HG03280 (cell line): ENCODE results near the gene TRIM15.
"Not testable (repeated sequence)": the region's sequence is repeated elsewhere in the genome, so short reads cannot be mapped to it uniquely, and the experiment has no call there.

Experiments
- ATAC-seq: cut with Tn5 transposase; IDR thresholded peaks from one replicate; pipeline ENCODE4 v1.9.1; 2021; ENCODE audit warnings: mild to moderate bottlenecking, moderate library complexity; ENCODE audit not compliant: unreplicated experiment

Gene TRIM15

DNA sequence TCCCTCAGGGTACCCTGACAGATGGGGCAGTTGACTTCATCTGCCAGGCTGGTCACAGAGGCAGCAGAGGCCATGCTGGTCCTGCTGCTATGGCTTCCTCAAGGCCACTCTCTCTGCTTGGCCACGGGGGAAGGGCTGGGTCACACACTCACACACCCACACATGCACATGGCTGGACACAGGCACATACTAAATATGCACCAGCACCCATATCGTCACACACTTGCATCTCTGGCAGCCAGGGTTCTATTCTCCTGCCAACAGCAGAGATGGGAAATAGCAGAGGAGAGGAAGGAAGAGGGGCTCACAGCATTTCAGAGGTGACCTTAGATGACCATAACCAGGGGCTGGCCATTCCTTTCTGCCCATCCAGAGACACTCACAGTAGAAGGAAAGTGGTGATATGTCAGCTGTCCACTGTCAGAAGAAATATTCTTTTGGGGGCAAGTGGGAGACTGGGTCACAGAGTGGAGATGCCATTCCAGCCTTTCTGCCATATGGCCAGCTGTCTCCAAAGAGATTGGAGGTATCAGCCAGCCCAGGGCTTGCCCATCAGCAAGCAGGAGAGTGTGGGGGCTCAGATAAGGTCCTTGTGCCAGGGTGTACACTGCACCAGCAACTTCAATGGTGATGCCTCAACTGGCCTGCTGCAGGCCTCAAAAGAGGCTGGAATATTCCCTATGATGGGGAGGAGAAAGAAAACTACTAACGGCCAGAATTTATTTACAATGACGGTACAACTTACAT is 2.4 kb upstream of the TRIM15 start, which contains the start of gene TRIM10:
TRIM10 (minus strand) TSS at position 427 of the 747 bp plus-strand sequence; CDS start at position 74, 353 bp downstream.
- ATAC-seq: no peak

DNA sequence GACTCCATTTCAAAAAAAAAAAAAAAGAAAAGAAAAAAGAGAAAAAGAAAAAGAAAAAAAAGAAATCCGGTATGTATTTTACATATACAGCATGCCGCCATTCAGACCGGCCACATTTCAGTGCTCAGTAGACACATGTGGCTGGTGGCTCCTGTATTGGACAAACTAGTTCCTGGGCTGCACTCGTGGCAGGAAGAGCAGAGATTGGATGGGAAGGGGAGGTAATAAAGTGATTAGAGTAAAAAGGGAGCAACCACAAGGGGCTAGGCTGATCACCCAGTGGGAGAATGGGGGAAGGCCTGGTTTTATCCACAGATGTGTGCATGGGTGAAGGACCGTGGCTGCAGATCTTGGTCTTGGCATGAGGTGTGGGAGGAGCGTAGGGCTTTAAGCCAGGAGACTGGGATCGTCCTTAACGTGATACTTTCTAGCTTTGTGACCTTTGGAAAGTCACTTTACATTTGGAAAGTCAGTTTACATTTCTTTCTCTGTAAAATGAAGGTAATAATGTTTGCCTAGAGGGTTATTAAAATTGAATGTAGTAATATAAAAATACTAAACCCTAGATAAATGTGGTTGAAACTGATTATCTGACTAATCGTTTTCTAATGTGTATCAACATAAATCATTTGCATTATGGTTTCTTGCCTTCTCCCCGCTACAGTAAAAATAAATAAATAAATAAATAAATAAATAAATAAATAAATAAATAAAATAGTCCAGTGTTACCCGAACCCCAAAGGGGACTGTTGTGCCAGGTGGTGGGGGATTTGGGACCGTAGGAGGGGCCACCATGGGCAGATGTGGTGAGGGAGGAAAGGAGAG is 869 bp upstream of the TRIM15 start:
- ATAC-seq: no peak

DNA sequence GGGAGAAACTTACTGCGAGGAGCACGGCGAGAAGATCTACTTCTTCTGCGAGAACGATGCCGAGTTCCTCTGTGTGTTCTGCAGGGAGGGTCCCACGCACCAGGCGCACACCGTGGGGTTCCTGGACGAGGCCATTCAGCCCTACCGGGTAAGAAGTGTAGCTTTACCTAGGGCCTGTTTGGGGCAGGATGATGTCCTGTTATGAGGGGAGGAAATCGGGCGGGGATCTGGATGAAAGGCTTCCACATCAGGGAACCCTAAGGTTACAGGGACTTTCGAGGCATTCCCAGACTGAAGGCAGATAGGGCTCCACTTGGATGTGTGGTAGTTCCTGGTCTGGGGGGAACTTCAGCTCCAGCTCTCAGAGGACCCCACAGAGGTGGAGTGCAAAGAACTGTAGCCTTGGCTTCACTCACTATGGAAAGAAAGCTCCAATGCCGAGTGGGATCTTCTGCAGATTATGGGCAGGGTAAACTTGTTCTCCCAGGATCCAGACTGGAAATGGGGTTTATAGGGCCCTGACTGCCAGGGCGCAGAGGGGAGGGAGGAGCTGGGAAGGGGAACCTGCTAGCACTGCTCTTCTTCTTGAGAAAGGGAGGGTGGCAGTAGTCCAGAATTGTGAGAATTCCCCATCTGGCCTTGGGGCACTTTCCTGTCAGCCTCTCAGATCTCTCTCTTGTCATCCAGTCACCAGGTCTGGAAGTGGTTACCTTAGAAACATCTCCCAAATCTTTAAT is 740 bp downstream of the TRIM15 start:
- no peak for ATAC-seq

DNA sequence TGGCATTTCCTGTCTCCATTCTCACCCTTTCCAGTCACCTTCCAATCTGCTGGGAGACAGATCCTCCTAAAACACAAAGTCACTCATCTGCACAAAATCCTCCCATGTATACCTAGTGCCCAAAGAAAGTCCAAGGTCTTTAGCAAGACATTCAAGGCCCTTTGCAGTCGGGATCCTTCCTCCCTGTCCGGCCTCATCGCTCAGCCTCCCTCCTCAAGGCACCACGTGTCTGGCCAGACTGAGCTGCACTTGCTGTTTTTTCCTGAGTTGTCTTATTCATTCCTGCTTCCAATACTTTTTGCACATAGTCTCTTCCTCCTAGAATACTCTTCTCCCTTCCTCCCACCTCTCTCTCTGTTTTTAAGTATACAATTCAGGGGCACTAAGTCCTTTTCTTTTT is 1.4 kb downstream of the TRIM15 start:
- ATAC-seq: no peak

DNA sequence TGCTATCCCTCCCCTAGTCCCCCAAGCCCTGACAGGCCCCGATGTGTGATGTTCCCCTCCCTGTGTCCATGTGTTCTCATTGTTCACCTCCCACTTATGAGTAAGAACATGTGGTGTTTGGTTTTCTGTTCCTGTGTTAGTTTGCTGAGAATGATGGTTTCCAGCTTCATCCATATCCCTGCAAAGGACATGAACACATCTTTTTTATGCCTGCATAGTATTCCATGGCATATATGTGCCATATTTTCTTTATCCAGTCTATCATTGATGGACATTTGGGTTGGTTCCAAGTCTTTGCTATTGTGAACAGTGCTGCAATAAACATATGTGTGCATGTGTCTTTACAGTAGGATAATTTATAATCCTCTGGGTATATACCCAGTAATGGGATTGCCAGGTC is 1.9 kb downstream of the TRIM15 start:
- ATAC-seq: not testable (repeated sequence)

DNA sequence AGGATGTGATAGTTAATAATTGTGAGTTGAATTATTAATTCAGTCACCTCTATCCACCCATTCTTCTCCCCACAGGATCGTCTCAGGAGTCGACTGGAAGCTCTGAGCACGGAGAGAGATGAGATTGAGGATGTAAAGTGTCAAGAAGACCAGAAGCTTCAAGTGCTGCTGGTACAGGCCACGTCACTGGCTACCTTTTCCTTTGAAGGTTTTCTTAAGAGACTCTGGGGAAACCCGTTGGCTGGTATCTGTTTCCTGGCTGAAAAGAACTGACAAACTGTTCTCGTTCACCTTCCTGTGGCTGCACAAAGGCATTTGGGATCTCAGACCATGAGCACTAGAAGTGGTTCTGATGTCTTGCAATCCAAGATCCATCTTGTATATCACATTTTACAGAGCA is 3.8 kb downstream of the TRIM15 start:
- ATAC-seq: no peak

DNA sequence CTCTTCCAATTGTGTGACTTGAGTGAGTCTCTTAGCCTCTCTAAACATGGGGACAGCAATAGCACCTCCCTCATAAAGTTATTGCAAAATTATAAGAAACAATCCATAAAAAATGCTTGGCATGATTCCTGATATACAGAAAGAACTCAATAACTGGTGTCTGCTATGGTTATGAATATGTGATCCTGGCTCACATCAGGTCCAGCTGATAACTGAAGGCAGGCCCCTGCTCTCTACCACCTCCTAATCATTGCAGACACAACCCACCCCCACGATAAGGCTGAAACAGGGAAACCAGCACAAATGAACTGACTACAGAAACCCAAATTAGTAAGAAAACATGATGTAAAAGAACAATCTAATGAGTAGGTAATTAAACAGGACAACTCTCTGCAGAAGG is 5.4 kb downstream of the TRIM15 start:
- ATAC-seq: no peak

DNA sequence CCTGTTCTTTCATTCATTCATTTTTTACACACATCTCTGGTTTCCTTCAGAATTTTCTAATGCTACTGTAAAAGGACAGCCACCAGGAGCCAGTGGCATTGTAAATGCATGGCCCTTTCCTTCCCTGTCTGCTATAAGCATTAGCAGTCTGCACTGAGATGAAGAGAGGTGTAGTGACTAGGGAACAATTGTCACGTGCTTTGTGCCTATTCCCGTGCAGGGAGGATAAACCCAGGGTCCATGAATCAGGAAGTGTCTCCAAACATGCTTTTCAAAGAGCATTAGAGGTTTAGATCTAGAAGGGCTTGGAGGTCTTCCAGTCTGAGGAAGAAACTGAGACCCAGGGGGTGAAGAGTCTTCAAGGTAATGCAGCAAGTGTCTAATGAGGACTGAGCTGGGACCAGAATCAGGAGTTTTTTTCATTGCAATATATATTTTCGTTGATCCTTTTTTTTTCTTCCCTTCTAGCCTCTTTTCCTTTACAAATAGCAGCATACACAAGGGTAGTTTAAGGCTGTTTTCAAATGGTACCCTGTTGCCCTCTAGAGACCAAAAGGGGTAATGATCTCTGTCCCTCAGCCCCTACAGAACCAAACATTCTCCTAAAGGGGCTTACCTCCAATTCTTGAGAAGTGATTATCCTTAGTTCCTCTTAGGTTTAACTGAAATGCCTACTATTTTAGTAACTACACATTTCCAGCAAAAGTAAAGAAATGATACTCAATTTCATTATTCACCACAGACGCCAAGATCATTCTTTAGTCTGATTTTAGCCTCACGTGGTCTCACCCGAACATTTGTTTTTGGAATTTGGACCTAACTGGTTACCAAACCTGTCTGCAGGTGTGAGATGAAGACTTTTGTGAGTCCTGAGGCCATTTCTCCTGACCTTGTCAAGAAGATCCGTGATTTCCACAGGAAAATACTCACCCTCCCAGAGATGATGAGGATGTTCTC is 6.6 kb downstream of the TRIM15 start:
- ATAC-seq: no peak

DNA sequence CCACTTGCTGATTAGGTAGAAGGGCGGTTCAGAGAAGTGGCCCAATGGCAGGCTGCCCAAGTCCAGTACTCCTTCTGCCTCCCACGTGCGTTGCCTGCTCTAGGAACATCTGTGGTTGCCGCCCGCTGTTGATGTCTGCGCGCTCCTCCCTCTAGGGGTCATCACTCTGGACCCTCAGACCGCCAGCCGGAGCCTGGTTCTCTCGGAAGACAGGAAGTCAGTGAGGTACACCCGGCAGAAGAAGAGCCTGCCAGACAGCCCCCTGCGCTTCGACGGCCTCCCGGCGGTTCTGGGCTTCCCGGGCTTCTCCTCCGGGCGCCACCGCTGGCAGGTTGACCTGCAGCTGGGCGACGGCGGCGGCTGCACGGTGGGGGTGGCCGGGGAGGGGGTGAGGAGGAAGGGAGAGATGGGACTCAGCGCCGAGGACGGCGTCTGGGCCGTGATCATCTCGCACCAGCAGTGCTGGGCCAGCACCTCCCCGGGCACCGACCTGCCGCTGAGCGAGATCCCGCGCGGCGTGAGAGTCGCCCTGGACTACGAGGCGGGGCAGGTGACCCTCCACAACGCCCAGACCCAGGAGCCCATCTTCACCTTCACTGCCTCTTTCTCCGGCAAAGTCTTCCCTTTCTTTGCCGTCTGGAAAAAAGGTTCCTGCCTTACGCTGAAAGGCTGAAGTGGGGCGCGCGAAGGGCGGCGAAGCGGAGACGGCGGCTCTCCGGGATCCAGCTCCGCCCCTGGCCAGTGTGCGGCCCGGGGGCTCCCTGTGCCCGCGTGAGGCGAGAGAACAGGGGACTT is 8.5 kb downstream of the TRIM15 start:
- no peak for ATAC-seq

DNA sequence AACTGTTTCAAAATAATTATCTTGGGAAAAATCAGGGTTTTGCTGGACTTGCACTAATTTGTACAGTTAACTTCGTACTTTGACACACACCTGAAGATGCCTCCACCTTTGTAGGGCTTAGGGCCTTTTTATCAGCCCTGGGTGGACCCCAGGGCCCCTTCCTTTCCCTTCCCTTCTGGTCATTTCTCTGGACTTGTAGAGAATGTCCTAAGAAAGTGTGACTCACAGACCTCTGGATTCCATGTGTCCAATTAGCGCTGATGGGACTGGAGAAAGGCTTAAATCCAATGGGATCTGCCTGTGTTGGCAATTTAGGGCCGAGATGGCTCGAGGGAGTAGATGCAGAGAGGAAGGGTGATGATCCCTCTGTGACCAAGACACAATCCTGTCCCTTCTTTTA is 9.3 kb downstream of the TRIM15 start:
- ATAC-seq: no peak

DNA sequence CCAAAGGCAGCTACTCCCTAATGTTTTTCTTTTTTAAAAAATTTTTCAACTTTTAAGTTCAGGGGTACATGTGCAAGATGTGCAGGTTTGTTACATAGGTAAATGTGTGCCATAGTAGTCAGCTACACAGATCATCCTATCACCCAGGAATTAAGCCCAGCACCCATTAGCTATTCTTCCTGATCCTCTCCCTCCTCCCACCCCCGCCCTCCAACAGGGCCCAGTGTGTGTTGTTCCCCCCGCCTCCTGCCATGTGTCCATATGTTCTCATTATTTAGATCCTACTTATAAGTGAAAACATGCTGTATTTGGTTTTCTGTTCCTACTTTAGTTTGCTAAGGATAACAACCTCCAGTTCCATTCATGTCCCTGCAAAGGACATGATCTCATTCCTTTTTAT is 12.4 kb downstream of the TRIM15 start:
- ATAC-seq: no peak

DNA sequence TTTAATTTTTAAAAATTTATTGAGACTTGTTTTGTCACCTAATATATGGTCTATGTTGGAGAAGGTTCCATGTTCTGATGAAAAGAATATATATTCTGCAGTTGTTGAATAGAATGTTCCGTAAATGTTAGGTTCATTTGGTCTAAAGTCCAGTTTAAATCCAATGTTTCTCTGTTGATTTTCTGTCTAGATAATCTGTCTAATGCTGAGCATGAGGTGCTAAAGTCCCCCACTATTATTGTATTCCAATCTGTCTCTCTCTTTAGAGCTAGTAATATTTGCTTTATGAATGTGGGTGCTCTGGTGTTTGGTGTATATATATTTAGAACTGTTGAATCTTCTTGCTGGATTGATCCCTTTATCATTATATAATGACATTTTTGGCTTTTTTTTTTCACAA is 15.5 kb downstream of the TRIM15 start:
- ATAC-seq: no peak

DNA sequence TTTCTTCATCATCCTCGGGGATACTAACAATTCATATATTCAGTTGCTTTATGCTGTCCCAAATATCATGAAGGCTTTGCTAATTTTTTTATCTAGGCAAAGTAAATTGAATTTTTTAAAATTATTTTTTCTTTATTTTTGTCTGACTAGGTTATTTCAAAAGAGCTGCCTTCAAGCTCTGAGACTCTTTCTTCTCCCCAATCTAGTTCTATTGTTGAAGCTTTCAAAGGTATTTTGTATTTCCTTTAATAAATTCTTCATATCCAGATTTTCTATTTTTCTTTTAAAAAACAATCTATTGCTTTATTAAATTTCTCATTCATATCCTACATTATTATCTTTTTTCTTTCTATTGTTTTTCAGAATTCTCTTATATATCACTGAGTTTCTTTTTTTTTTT is 16.8 kb downstream of the TRIM15 start:
- ATAC-seq: no peak

DNA sequence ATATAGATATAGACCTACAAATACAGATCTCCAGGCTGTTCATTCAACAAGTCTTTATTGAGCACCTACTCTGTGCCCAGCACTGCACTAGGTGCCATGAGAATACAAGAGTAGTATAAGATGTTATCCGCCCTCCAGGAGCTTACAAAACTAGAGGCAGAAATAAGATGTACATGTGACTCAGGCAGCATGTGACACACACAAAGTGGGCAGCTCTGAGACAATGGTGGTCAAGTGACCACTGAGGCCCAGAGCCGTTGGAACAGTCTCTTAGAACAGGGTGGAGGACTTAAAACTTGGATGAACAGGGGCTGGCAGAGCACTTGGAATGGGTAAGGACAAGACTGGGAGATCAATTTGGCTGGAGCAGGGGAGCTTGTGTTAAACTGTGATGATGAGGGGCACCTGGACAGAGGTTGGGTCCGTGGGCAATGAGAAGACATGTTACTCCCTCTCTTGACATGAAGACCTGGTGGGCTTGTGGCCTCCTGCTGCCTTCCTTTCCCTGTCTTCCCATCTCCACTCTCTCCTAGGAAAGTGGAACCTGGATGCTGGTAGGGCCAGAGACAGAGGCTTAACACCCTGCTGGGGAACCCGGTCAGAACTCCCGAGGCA is 21.2 kb downstream of the TRIM15 start:
- ATAC-seq: no peak

DNA sequence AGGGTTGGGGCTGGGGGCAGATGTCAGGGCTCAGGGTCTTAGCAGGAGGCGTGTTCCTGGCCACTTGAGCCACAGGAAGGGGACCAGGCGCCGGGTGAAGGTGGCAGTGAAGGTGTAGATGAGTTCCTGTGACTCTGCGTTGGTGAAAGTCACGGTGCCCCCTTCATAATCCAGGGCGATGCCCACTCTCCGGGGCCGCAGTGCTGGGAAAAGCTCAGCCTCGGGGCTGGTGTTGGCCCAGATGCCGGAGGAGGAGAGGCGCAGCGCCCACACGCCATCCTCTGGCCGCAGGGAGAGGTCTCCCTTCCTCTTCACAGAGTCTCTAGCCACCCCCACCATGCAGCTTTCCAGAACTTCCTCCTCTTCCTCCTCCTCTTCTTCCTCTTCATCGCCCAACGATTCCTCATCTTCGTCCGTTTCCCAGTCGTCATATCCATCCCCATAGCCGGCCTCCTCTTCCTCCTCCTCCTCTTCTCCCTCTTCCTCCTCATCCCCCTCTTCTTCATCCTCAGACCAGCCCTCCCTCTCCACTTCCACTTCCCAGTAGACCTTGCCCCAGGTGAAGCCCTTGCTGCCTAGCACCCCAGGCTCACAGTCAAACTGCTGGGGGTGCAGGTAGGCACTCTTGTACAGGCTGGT is 22.6 kb downstream of the TRIM15 start:
- ATAC-seq: no peak

DNA sequence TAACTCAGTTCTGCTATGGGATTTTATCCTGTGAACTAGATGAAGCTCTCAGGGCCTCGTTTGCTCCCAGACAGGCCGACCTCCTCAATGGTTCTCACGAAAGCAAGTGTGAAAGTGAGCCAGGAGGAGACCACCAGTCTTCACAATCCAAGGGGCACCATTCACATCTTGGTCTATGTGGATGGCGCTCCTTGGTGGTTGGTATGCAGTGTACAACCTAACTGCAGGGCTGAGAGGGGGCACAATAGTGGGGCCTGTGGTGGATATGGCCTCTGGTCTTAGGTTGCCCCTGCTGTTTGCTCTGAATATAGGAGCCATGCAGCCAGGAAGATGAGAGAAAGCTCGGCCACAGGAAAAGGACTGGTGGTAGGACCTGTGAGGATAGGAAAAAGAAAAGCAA is 25.2 kb downstream of the TRIM15 start:
- ATAC-seq: no peak

DNA sequence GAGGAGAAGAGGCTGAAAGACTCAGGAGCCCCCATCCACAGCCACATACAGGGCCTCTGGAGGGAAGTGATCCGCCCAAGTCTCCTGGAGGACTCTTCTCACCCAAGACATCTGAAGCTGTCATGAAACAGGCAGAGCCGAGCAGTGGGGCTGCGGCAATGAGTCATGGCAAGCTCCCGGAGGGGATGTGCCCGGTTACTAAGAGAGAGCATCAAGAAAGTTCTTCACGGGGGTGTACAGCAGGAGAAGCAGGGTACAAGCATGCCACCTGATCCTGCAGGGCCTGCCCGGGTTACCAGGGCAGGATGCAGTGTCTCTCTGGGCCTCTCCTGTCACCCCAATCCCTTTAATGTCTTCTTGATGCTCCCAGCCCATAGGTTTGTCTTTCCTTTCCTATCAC is 28.7 kb downstream of the TRIM15 start:
- no peak for ATAC-seq

DNA sequence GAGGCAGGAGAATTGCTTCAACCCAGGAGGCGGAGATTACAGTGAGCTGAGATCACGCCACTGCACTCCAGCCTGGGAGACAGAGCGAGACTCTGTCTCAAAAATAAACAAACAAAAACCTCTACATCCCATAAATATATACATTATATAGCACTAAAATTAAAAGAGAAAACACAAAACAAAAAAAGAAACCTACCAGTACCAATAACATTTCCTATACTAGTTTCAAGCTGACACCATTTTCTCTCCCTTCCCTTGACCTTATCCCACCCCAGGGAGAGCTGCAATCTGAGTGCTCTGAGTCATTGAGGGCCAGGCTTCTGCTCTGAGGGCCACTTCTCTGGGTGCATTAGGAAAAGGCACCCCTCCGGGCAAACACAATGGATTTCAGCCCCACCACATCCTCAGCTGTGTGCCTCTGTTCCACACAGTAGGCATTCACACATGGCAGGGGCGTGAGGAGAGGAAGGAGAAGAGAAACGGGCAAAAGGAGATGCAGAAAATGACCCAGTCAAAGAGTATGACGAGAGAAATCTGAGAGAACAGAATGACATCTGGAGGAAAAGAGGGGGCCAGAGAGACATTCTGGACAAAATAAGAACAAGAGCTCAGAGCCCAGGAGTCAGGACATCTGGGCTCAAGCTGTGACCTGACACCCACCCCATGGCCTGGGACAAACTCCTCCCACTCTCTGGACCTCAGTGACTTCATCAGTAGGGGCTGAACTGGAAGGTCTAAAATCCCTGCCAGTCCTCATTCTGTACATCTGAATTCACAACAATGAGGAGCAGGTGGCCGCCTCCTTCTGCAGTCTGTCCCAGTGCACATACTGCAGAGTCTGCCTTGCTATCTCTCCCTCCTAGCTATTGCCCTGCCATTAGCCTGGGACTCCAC is 31.7 kb downstream of the TRIM15 start:
- ATAC-seq: no peak
